GM18507 (cell line): Measurements from ENCODE around the gene FOXF1.

Source experiments
- DNase-seq: peaks from one replicate; pipeline ENCODE4 v3.0.0; 2011; ENCODE audit warnings: low read depth; ENCODE audit not compliant: insufficient read length; ENCODE audit errors: extremely low spot score
- FAIRE-seq: peaks from 2 replicates; lab custom pipeline; 2011; peaks lifted over from hg19 to GRCh38; lab: Jason Lieb, UNC

The FOXF1 gene

GRCh38 chr16:86547286-86547685, 37.0 kb downstream of the FOXF1 start:
- FAIRE-seq, result no peak

GRCh38 chr16:86549076-86549892, 39.0 kb downstream of the FOXF1 start:
- no peak for DNase-seq

More at GRCh38 chr16:86547286-86547685, 37.0 kb downstream of the FOXF1 start:
- no peak for DNase-seq

GRCh38 chr16:86549893-86550190, 39.5 kb downstream of the FOXF1 start:
- DNase-seq, result no peak
- FAIRE-seq, result no peak

More at GRCh38 chr16:86549076-86549892, 39.0 kb downstream of the FOXF1 start:
- no peak for FAIRE-seq

- FAIRE-seq (no peak), DNase-seq (no peak)
Measured at GRCh38 chr16:86550281-86550680, 40.0 kb downstream of the FOXF1 start.

- FAIRE-seq (no peak), DNase-seq (no peak)
Measured at GRCh38 chr16:86553356-86553755, 43.0 kb downstream of the FOXF1 start.

- DNase-seq (no peak), FAIRE-seq (no peak)
Measured at GRCh38 chr16:86554599-86554916, 44.2 kb downstream of the FOXF1 start.

- FAIRE-seq (peak; percentile 91), DNase-seq (peak; percentile 99)
Measured at GRCh38 chr16:86554917-86555703, 44.8 kb downstream of the FOXF1 start, which contains the start of gene MTHFSD. MTHFSD (minus strand) TSS chr16:86555235; CDS start chr16:86555184, 51 bp downstream.

GRCh38 chr16:86555704-86556075, 45.4 kb downstream of the FOXF1 start:
- FAIRE-seq, result no peak

GRCh38 chr16:86556576-86556975, 46.2 kb downstream of the FOXF1 start:
- FAIRE-seq, result no peak
- DNase-seq, result no peak

More at GRCh38 chr16:86555704-86556075, 45.4 kb downstream of the FOXF1 start:
- DNase-seq, result no peak

- FAIRE-seq (no peak), DNase-seq (no peak)
Measured at GRCh38 chr16:86557587-86557986, 47.3 kb downstream of the FOXF1 start.

GRCh38 chr16:86558355-86559193, 48.2 kb downstream of the FOXF1 start:
- DNase-seq, result no peak
- FAIRE-seq, result no peak

GRCh38 chr16:86559802-86560305, 49.5 kb downstream of the FOXF1 start:
- no peak for DNase-seq
- FAIRE-seq, result no peak

GRCh38 chr16:86562356-86562755, 52.0 kb downstream of the FOXF1 start:
- no peak for FAIRE-seq
- DNase-seq, result no peak

GRCh38 chr16:86563469-86564345, 53.4 kb downstream of the FOXF1 start:
- peak; percentile 78 for DNase-seq
- peak; percentile 92 for FAIRE-seq
